Muscle of back (tissue), 11 donors: ENCODE results near the gene ST6GAL1. TPM values are rescaled to one million over a fixed set of nuclear protein-coding genes. Genes with fewer than 3 reads are reported as not detected.
A peak's percentile ranks its signal among the peaks of the same experiment; 100 is the strongest.
"Not testable (repeated sequence)": the region's sequence is repeated elsewhere in the genome, so short reads cannot be mapped to it uniquely, and the experiment has no call there.

Experiments
- DNase-seq, 3 donors: peaks; one replicate each; pipeline versions ENCODE4 v3.0.0 to v3.0.0-alpha.2; 2013
- polyA plus RNA-seq, 10 donors: library from polyadenylated mRNA; unstranded; fragments of 120-200 nt; gene quantifications; one replicate each; pipeline ENCODE4 v1.2.1, GENCODE V29; 2013; ENCODE audit not compliant: insufficient read length in 10 of 10

ST6GAL1 gene
- polyA plus RNA-seq, 10 donors: 10.3 to 18.7 (median 14.4) TPM

DNA sequence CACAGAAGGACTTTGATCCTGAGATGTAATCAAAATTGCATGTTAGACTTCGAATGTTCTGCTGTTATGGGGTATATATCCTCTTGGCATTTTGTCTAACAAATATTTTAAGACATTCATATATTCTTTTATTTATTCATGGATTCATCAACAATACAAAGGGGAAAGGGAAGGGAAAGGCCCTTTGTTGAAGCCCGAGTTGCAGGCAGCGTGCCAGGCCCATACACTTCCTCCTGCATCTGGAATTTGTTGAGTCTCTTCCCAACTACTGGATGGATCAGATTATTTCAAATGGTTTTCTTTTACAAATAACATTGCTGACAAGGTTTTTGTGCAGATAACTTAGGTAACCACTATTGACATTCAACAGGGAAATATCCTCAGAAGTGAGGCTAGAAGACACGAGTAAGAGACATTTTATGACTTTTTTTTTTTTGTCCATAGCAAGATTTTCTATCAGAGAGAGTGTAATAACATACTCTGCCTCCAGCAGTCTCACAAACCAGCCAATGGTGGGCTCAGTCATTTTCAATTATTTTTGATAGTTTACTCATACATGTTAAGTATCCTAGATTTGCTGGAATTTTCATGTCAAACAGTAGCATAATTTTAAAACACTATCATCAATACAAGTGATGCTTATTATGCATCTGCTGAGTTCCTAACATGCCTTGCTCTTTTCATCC lies 114.7 kb downstream of the ST6GAL1 start:
- DNase-seq: peak in 2 of 3 donors; percentile 18 to 52

DNA sequence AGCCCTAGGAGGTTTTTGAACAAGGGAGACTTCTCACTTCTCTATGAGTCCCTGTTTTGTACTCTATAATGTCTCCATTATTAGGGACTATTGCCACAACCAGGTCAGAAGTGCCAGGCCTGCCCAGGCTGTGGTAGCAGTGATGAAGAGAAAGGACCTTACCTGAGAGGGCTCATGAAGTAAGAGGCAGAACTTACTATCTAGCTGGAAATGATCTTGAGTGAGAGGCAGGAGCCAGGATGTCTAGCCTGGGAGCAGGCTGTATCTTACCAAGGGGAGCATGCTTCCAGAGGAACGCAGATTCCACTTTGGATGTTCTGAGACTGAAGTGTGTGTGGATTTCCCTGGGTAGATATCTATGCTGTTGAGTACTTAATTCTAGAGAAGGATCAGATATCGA lies 115.7 kb downstream of the ST6GAL1 start:
- no peak for DNase-seq

DNA sequence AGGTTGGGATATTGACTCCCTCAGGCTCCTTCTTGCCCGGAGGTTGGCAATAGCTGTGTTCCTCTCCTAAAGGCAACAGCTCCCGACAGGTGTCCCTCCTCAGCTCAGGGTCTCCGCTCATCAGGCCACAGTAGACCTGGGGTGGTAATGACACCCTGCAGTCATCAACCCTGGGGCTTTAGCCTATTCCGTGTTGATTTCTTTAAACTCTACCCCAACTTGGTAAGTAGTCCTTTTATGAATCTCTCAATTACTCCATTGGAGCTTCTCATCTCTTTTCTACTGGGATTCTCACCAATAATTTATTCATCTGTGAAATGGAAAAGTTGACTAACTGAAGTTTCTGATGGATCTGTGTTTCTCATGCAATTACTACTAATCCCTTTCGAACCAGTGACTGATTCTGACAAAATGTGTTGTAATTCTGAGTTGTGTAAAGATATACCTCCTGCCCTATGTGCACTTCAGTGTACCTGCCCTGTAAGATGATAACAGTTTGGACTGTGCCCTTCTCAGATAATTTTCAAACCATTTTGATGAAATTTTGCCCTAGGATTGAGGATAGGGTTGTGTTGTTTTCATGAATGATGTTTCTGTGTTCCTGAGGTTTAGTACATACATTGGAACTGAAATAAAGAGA lies 119.3 kb downstream of the ST6GAL1 start:
- DNase-seq: no peak

DNA sequence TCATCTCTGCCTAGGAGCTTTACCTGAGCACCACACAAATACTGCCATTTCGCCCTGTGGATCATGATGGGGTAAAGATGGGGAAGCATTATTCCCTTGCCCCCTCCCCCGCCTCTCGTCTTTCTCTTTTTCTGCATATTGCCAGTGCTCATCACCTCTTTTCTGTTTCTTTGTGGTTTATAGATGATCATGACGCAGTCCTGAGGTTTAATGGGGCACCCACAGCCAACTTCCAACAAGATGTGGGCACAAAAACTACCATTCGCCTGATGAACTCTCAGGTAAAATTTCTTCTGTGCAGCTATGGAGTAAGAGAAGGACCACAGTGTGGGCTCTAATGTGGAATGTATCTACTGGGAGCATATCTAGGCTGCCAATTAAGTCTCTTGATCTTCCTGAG lies 120.7 kb downstream of the ST6GAL1 start:
- no peak for DNase-seq

DNA sequence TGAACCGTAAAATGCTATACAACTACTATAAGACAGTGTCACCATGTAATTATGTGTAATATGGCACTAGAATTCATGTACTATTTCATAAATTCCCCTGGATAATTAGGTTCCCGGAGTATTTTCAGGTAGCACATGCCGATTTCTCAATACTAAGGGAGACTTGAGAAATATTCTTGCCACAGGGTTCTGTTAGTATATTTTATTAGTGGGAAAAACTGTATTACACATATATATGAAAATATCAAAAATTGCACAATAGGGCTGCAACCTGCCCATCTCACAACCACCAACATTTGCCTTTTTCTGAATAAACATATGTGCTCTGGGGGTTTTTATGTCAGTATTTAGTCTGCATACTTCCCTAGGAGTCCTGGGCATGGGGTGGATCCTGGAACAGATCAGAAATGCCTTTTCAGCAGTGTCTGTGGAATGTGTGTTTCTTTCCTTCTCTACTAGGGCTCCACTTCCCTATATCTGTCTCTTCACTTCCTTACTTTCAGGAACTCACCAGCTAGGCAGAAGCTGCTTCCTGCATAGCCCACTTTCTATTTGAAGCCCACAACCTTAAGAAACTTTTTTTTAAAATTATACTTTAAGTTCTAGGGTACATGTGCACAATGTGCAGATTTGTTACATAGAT lies 121.5 kb downstream of the ST6GAL1 start:
- peak in 1 of 3 donors; percentile 10 for DNase-seq

DNA sequence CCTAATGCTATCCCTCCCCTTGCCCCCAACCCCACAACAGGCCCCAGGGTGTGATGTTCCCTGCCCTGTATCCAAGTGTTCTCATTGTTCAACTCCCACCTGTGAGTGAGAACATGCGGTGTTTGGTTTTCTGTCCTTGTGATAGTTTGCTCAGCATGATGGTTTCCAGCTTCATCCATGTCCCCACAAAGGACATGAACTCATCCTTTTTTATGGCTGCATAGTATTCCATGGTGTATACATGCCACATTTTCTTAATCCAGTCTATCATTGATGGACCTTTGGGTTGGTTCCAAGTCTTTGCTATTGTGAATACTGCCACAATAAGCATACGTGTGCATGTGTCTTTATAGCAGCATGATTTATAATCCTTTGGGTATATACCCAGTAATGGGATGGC lies 122.1 kb downstream of the ST6GAL1 start:
- DNase-seq: not testable (repeated sequence)

DNA sequence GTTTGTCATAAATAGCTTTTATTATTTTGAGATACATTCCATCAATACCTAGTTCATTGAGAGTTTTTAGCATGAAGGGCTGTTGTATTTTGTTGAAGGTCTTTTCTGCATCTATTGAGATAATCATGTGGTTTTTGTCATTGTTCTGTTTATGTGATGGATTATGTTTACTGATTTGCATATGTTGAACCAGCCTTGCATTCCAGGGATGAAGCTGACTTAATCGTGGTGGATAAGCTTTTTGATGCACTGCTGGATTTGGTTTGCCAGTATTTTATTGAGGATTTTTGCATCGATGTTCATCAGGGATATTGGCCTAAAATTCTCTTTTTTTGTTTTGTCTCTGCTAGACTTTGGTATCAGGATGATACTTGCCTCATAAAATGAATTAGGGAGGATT lies 124.1 kb downstream of the ST6GAL1 start:
- DNase-seq: not testable (repeated sequence)

DNA sequence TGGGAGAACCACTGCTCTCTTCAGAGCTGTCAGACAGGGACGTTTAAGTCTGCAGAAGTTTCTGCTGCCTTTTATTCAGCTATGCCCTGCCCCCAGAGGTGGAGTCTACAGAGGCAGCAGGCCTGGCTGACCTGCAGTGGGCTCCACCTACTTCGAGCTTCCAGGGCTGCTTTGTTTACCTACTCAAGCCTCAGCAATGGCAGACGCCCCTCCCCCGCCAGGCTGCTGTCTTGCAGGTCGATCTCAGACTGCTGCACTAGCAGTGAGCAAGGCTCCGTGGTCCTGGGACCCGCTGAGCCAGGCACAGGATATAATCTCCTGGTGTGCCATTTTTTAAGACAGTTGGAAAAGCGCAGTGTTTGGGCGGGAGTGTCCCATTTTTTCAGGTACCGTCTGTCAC lies 127.5 kb downstream of the ST6GAL1 start:
- DNase-seq: not testable (repeated sequence)

DNA sequence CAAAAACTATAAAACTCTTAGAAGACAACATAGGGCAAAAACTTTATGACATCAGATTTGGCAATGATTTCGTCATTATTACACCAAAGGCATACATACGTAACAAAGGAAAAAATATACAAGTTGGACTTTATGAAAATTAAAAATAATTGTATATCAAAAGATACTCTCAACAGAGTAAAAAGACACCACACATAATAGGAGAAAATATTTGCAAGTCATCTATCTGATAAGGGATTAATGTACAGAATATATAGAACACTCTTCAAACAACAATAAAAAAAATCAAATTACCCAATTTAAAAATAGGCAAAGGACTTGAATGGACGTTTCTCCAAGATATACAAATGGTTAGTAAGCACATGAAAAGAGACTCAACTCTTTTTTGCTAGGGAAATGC lies 131.4 kb downstream of the ST6GAL1 start:
- DNase-seq: no peak

DNA sequence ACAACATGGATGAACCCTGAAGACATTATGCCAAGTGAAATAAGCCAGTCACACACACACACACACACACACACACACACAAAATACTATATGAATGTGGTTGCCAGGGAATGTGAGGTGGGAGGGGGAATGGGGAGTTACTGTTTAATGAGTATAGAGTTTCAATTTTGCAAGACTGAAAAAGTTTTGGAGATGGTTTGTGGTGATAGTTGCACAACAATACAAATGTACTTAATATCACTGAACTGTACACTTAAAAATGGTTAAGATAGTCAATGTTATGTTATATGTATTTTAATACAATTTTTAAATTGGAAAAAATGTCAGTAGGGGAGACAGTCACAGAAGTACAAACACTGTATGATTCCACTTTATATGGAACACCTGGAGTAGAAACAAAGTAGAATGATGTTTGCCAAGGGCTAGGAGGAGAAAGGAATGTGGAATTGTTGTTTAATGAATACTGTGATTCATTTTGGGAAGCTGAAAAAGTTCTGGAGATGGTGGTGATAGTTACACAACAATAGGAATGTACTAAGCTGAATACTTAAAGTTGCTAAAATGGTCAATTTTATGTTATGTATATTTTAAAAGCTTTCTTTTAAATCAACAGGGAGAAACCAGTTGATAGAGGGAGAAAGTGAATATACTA lies 132.3 kb downstream of the ST6GAL1 start:
- no peak for DNase-seq

DNA sequence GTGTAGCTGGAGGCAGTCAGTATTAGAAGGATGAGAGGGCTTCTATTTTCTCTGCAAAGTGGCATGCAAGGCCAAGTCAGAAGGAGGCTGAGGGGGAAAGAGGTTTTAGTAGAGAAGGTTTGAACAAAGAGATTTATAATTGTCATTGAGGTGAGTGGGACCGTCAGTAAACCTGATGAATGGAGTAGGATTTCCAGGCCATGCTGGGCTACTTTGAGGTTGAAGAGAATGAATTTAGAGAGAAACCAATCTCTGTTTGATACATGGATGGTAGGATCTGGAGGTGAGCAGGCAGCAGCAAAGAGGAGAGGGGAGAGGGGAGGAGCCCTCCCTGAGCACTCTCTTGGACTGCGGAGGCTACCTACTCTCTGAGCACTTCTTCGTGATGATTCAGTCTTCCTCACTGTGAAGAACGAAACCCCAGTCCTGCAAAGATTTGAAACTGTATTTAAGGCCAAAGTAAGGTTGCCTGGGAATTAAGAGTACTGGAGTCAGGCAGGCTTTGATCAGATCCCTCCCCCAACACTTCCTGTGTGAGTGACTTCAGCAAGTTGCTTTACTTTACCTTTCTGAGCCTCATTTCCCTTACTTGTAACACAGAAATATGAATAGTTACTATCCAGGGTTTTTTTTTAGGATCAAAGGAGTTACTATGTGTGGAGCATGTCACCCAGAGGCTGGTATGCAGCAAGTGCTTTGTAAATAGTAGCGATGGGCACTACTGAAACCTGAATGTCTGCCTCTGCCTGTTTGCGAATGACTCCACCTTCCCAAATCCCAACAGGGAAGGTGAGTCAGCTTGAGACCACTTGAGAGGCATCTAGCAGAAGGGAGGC lies 133.2 kb downstream of the ST6GAL1 start:
- DNase-seq: no peak

DNA sequence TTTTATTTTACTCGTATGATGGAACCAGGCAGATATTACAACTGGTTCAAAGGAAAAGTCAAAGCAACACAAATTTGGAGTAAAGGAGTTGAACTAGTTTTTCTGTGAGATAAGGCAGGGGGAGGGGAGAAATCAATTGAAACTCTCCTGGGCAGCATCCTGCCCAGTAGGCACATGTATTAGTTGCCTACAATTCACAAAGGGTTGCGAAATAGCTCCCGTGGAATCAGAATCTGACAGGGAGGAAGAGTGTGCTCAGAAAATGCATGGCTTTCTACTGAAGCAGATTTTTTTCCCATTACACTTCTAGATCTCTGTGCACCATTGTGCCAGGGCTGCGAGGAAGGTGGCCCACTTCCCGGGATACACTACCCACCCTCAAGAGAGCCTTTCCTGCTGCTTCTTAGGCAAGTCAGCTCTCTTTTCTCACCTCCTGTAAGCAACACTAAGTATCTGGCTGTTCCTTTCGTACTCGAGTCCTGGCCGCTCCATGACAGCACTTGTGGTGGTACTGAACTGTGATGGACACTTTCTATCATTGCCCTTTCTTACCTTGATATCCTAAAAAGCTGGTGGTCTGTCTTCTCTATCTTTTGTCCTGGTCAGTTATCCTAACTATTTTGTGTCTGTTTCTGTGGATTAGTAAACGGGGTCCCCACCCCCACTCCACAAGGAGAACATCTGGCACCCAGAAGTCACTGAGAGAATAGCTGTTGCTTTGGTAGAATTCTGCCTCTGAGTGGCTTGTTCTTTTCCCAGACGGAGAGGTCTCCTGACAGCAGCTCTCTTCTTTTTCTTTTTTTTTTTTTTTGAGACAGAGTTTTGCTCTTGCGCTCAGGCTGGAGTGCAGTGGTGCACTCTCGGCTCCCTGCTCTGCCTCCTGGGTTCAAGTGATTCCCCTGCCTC lies 134.1 kb downstream of the ST6GAL1 start:
- peak in 1 of 3 donors; percentile 32 for DNase-seq

DNA sequence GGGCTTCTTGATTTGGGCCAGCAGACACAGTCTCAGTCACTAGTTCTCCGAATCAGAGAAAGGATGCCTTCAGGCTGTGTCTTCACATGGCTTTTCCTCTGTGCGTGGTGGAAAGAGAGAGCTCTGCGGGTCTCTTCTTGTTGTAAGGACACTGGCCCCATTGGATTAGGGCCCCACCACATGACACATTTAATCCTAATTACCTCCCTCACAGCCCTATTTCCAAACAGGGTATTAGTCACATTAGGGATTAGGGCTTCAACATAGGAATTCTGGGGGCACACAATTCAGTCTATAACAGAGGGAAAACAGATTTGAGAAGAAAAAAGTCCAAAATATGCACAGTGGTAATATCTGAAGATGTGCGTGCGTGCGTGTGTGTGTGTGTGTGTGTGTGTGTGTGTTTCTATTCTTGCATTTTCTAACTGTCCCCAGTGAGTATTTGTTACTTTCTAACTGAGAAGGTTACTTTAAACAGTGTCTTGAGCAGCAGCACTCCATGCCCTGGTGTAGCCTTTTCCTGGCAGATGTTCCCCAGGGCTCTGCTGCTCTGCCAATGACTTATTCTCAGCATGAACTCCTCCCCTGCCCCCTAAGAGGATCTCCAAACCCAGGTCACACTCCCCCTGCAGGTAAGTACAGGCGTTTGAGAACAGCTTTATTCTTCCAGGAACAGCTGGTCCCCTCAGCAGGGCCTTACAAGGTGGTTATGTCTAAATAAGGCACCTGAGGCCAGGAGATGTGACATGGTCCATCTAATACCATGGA lies 136.1 kb downstream of the ST6GAL1 start:
- DNase-seq: peak in 1 of 3 donors; percentile 27

DNA sequence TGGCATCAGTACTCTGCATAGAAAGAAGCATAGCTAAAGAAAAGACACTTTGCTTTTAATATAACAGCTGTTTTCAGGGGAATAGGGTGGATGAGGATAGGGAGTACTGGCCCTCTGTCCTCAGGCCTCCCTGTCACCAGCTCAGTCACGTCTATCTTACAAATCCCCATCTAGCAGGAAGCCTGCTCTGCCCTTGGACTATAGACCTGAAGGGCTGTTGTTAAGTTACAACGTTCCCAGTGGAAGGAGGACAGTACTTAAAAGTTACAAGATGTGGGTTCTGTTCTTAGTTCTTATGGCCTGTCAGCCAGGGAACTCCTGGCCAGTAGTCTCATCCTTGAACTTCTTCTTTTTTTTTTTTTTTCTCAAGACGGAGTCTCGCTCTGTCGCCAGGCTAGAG lies 138.5 kb downstream of the ST6GAL1 start:
- DNase-seq: peak in 1 of 3 donors; percentile 28

DNA sequence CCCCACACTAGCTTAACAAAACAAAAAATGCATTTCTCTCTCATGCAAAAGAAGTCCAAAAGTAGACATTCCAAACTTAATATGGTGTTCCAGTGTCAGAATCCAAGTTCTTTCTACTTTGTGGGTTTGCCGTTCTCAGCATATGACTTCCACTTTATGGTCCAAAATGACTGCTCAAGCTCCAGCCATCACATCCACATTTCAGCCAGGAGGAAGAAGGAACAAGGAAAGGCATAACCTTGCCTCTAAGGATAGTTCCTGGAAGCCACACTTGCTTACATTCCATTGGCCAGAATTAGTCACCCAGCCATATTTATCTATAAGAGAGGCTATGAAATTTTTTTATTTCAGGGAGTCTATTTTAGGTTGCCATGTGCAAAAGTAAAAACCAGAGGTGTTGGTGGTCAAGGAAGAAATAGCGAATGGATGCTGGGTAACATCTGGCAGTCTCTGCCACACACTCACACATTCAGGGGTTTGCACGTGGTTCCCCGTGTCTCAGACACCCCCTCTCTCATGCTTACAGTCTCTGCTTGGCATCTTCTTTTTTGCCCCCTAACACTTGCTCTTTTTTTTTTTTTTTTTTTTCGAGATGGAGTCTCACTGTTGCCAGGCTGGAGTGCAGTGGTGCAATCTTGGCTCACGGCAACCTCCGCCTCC lies 139.7 kb downstream of the ST6GAL1 start:
- no peak for DNase-seq

DNA sequence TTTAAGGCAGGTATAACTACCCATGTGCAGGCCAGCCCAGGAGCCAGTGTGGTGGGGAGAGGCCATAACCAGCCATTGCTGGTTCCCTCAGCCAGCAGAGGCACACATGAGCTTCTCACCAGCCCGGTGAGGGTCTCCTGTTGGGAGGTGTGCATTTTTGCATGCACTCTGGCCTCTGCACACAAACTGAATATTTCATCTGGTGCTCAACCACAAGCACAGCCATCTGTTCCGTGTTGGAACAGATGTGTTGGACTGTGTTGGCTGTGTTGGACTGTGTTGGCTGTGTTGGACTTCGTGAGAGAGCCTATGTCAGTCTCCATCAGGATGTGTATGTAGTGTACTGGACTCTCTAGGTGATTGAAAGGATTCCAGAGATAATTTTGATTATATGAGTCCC lies 141.8 kb downstream of the ST6GAL1 start:
- DNase-seq: peak in 1 of 3 donors; percentile 75

DNA sequence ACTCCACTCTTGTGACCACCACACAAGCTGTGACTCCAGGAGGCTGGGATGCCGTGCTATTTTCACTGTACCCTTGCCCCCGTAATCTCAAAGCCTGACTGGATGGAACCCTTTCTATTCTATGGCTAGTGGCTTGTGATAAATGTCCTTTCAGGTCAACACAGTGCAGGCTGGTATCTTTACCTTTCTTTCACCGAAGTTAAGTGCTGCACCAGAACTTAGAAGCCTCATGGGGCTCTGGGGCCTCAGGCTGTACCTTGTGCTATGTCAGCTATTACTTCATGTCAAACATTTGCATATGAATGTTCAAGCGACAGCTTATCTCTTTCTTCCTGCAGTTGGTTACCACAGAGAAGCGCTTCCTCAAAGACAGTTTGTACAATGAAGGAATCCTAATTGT lies 142.2 kb downstream of the ST6GAL1 start:
- no peak for DNase-seq

DNA sequence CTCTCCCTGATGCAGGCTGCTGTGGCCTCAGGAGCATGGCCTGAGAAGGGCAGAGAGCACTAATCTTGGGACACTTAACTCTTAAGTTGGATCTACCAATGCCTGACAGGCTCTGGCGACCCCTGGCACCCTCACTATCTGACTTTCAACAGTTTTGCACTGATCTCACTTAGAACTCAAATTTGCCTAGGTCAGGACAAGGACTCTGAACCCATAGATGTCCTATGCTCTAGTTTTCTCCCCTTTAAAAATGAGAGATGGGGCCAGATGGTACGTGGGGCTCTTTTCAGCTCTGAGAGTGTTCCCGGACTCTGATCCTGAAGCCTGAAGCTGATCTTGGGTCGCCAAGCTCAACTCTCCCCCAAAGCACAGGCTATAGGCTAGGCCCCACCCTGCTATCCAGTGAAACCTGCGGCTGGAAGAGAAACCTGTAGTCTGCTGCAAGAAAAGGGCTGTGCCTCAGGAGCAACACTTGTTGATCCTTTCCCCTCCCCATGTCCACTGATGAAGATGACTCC lies 143.3 kb downstream of the ST6GAL1 start:
- DNase-seq: no peak

DNA sequence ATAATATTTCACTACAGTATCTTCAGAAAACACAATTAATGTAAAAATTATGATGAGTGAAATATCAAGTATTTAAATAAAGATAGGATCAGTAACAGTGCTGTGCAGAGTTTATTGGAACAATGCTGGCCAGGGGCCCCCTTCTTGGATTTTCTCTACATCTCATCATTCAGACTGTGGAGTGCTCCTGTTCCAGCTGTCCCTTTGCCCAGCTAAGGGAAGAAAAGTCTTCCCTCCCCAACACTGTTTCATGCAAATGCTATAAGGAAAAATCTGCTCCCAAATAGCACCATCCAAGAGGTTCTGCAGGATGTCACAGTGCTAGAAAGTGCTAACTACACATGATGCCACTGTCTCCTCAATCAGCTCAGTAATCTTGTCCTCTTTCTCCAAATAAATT lies 144.5 kb downstream of the ST6GAL1 start:
- peak in 2 of 3 donors; percentile 20 to 60 for DNase-seq
